K562 (cell line): ENCODE results near the gene RSBN1L. TPM values are rescaled to one million over a fixed set of nuclear protein-coding genes. Genes with fewer than 3 reads are reported as not detected.

Experiments
- ATAC-seq: fragments of 200-7000 bp; cut with Tn5 transposase; 3 replicates; pipeline ENCODE4 v1.9.1; 2020; ENCODE audit warnings: moderate library complexity
- BruUV-seq: library from RNA; stranded (reverse); fragments of 400-500 nt; replicated peaks from 2 replicates; lab custom pipeline; 2021; lab: Mats Ljungman, UMichigan
- CTCF ChIA-PET: fragments of 300-600 bp; formaldehyde crosslinking; extraction: SDS; loops from one replicate; lab custom pipeline; 2021; ENCODE audit warnings: low intra/inter-chr PET ratio; lab: Yijun Ruan, JAX
- POLR2A ChIA-PET: fragments of 300-600, 350-650 bp; sonication (Branson Sonifier 250); formaldehyde crosslinking; extraction: SDS; loops from one replicate; lab custom pipeline; 2021; ENCODE audit warnings: antibody characterized with exemption, inconsistent platforms; lab: Yijun Ruan, JAX
- DNase-seq, 4 experiments: peaks; one replicate each; pipeline versions ENCODE4 v3.0.0 to v3.0.0-alpha.2; 2011 to 2018; ENCODE audit warnings: low spot score in 3 of 4, mixed read lengths in 3 of 4; ENCODE audit errors: extremely low read depth in 1 of 4
- FAIRE-seq: peaks from 2 replicates; lab custom pipeline; 2011; peaks lifted over from hg19 to GRCh38; lab: Jason Lieb, UNC
- H2AFZ ChIP-seq: 2 replicates; pipeline ENCODE4 v1.6.0; 2011; ENCODE audit warnings: low read depth, low read length, control low read depth, inconsistent platforms
- H3K27ac ChIP-seq: fragments of 200-600 bp; 3 replicates; pipeline ENCODE4 v1.8.0; 2011; ENCODE audit warnings: low read depth, mild to moderate bottlenecking, control low read depth, inconsistent platforms, low read length, moderate library complexity, mixed read lengths; ENCODE audit errors: extremely low read depth
- H3K27me3 ChIP-seq, 2 experiments: fragments of 300-600 bp in 1 of 2; 2 replicates in 1 of 2; 3 replicates in 1 of 2; pipeline versions ENCODE4 v1.6.0 to v1.8.0; 2011; ENCODE audit warnings: inconsistent platforms in 2 of 2, low read length in 2 of 2, mild to moderate bottlenecking in 1 of 2, mixed read lengths in 1 of 2, moderate library complexity in 1 of 2; ENCODE audit not compliant: control insufficient read depth in 2 of 2, insufficient read depth in 2 of 2
- H3K36me3 ChIP-seq: fragments of 300-600 bp; 3 replicates; pipeline ENCODE4 v1.8.0; 2011; ENCODE audit warnings: mild to moderate bottlenecking, low read length, inconsistent platforms; ENCODE audit not compliant: control insufficient read depth, insufficient read depth
- H3K4me1 ChIP-seq, 2 experiments: fragments of 200-600 bp in 1 of 2; replicated peaks in 1 of 2; 2 replicates in 1 of 2; 3 replicates in 1 of 2; pipeline versions ENCODE4 v1.5.1 to v1.8.0; 2011; ENCODE audit warnings: inconsistent platforms in 2 of 2, low read length in 2 of 2, mild to moderate bottlenecking in 1 of 2, mixed read lengths in 1 of 2, moderate library complexity in 1 of 2; ENCODE audit not compliant: control insufficient read depth in 2 of 2, insufficient read depth in 2 of 2
- H3K4me2 ChIP-seq: 2 replicates; pipeline ENCODE4 v1.6.1; 2011; ENCODE audit warnings: low read length, control low read depth, inconsistent platforms, mixed read lengths; ENCODE audit not compliant: insufficient read depth
- H3K4me3 ChIP-seq: fragments of 200-600 bp; sonication (generic), shearing (Covaris generic); 2 replicates; pipeline ENCODE4 v1.5.1; 2016; ENCODE audit warnings: control low read depth, inconsistent platforms
- H3K79me2 ChIP-seq: fragments of 200-600 bp; 3 replicates; pipeline ENCODE4 v1.8.0; 2011; ENCODE audit warnings: low read length, inconsistent platforms; ENCODE audit not compliant: control insufficient read depth, insufficient read depth
- H3K9ac ChIP-seq, 2 experiments: 2 replicates each; pipeline versions ENCODE4 v1.6.0 to v1.6.1; 2011; ENCODE audit warnings: low read depth in 2 of 2, low read length in 2 of 2, control low read depth in 1 of 2, inconsistent platforms in 1 of 2, mild to moderate bottlenecking in 1 of 2, mixed read lengths in 1 of 2; ENCODE audit not compliant: insufficient read depth in 1 of 2
- H3K9me1 ChIP-seq: one replicate; pipeline ENCODE4 v1.6.0; 2011; ENCODE audit warnings: inconsistent platforms, mild to moderate bottlenecking, low read length, moderate library complexity; ENCODE audit not compliant: control insufficient read depth, insufficient read depth
- H3K9me3 ChIP-seq: replicated peaks from 2 replicates; pipeline ENCODE4 v1.5.1; 2011; ENCODE audit warnings: low read depth, low read length, inconsistent platforms; ENCODE audit not compliant: control insufficient read depth, insufficient read depth
- H4K20me1 ChIP-seq: replicated peaks from 2 replicates; pipeline ENCODE4 v1.6.1; 2011; ENCODE audit warnings: low read length, inconsistent platforms, mixed read lengths; ENCODE audit not compliant: control insufficient read depth, insufficient read depth
- C11orf30 ChIP-seq: fragments of 450-650 bp; IDR thresholded peaks from 2 replicates; pipeline ENCODE4 v1.6.1; 2016; ENCODE audit warnings: low read depth, mild to moderate bottlenecking
- CBFA2T3 ChIP-seq: fragments of 450-650 bp; IDR thresholded peaks from 2 replicates; pipeline ENCODE4 v1.6.1; 2017
- HDAC1 ChIP-seq, 2 experiments: fragments of 450-650 bp; IDR thresholded peaks; 2 replicates each; pipeline ENCODE4 v1.6.1; 2016 to 2017; ENCODE audit warnings: inconsistent platforms in 1 of 2, mild to moderate bottlenecking in 1 of 2, moderate library complexity in 1 of 2
- KAT7 ChIP-seq: sonication (generic); formaldehyde crosslinking; IDR thresholded peaks from 2 replicates; pipeline ENCODE4 v1.8.0; 2022; ENCODE audit warnings: missing genetic modification reagents, mild to moderate bottlenecking, borderline replicate concordance
- TCF3 ChIP-seq: sonication (generic); formaldehyde crosslinking; IDR thresholded peaks from 2 replicates; pipeline ENCODE4 v1.4.0; 2020; ENCODE audit warnings: mild to moderate bottlenecking, missing genetic modification reagents
- ZNF586 ChIP-seq: fragments of 450-650 bp; formaldehyde crosslinking; conservative IDR thresholded peaks from 2 replicates; pipeline ENCODE4 v1.4.0; 2020; ENCODE audit warnings: mild to moderate bottlenecking, moderate library complexity
- WGBS: fragments of 100-300 bp; shearing (Covaris generic); methylation state at CpG from one replicate; pipeline ENCODE4 v1.1.6; 2016; ENCODE audit warnings: low coverage, mixed read lengths; ENCODE audit not compliant: insufficient coverage; ENCODE audit errors: missing lambda C conversion rate; 5-methylcytosine and 5-hydroxymethylcytosine counted together
- in situ Hi-C: fragments of 300-500 bp; cut with MboI; formaldehyde crosslinking; loops from 4 replicates; pipeline ENCODE4 v1.15.0; 2018; ENCODE audit warnings: inconsistent platforms, mixed read lengths
- intact Hi-C: fragments of 100-400 bp; cut with micrococcal nuclease; formaldehyde crosslinking; loops from 2 replicates; pipeline ENCODE4 v1.14.2; 2022
- polyA plus RNA-seq, 8 experiments: library from polyadenylated mRNA; depleted of rRNA in 4 of 8; stranded (reverse) in 5 of 8; unstranded in 3 of 8; fragments of >200 nt; fragmentation: Nextera tagmentation in 2 of 8; fragmentation: Illumina TruSeq in 1 of 8; extraction: Ambion mirVana in 2 of 8; extraction: Trizol in 1 of 8; gene quantifications; 2 replicates each; pipeline versions ENCODE4 v1.2.1 to v1.2.3, GENCODE V29; 2011 to 2014; ENCODE audit warnings: inconsistent platforms in 1 of 8, missing spikeins in 1 of 8
- total RNA-seq, 7 experiments: library from RNA; depleted of rRNA in 6 of 7; stranded (reverse); fragments of >200 nt in 6 of 7; fragmentation: Illumina TruSeq in 2 of 7; extraction: Trizol in 2 of 7; gene quantifications; 2 replicates each; pipeline versions ENCODE4 v1.2.1 to v1.2.3, GENCODE V29; 2011 to 2021; ENCODE audit warnings: low replicate concordance in 1 of 7
- TF ChIP-seq, protein P1 (sequence below), 2 experiments: fragments of 200-800 bp in 1 of 2; sonication (Bioruptor generic) in 1 of 2; sonication (generic) in 1 of 2; formaldehyde crosslinking in 1 of 2; IDR thresholded peaks in 1 of 2; conservative IDR thresholded peaks in 1 of 2; 2 replicates each; pipeline versions ENCODE4 v1.5.0 to v1.6.1; 2016 to 2020; ENCODE audit warnings: missing compliant biosample characterization in 1 of 2, missing genetic modification characterization in 1 of 2, missing genetic modification reagents in 1 of 2

Gene RSBN1L
- total and polyA plus RNA-seq, 9 of the 15 experiments (the other 6 are each of a cell fraction or from before 2014, with no cell fraction given) = 6.2 to 35.2 (median 20.1) TPM

- ChIA-PET CTCF (no interaction called here), POLR2A (interaction anchor here (1.0 kb wide), 1 partner anchor 16 kb away, joined by 4 read pairs; no protein-coding TSS in a partner anchor)
- in situ Hi-C loops (no loop called here), intact Hi-C loops (no loop called here)
- no peak for FAIRE-seq
- BruUV-seq = no TSS peak
- 90% methylated on average over 1 of the region's 1 CpG for WGBS
- peaks cover 23% of the 10 kb centered on the region for H3K79me2 ChIP-seq
- H3K4me1 ChIP-seq = peaks cover 0 to 15% of the 10 kb centered on the region in 2 experiments; a peak in 3 of 5 replicates
- peaks cover 27% of the 10 kb centered on the region; the same call in 2 of the 3 replicates for H3K36me3 ChIP-seq
- no peaks in the 10 kb centered on the region for H3K9me1 ChIP-seq
- no peaks in the 10 kb centered on the region for H3K9me3 ChIP-seq
- no peak for DNase-seq
- no peak for TF ChIP-seq HDAC1 (IDR thresholded peaks at IDR 0.05)
- no peak for TF ChIP-seq CBFA2T3
- TF ChIP-seq KAT7 = no peak
- TF ChIP-seq, protein P1, sequence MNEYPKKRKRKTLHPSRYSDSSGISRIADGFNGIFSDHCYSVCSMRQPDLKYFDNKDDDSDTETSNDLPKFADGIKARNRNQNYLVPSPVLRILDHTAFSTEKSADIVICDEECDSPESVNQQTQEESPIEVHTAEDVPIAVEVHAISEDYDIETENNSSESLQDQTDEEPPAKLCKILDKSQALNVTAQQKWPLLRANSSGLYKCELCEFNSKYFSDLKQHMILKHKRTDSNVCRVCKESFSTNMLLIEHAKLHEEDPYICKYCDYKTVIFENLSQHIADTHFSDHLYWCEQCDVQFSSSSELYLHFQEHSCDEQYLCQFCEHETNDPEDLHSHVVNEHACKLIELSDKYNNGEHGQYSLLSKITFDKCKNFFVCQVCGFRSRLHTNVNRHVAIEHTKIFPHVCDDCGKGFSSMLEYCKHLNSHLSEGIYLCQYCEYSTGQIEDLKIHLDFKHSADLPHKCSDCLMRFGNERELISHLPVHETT (CRISPR knock-in tag; conservative IDR thresholded peaks at IDR 0.05 in 1 of 2, IDR thresholded peaks at IDR 0.05 in 1 of 2) = no peak
- no peak for TF ChIP-seq C11orf30
- TF ChIP-seq TCF3 (CRISPR knock-in tag) = no peak
- no peak for TF ChIP-seq ZNF586 (CRISPR knock-in tag)
- TF ChIP-seq, all 486 proteins: peak for 0
- Histone ChIP-seq H3K4me3 (no peak overlapping the region), H3K9ac (no peak overlapping the region), H3K27ac (no peak overlapping the region), H3K4me2 (no peak overlapping the region), H2AFZ (no peak overlapping the region), H4K20me1 (peaks cover 10% of the 10 kb centered on the region; the same call in 1 of the 2 replicates), H3K27me3 (no peaks in the 10 kb centered on the region)
- ATAC-seq = no peak
These were observed 51.5 kb downstream of the RSBN1L start for GRCh38 chr7:77747718-77748117.
